SKM-1 (cell line): ENCODE results near the gene WNT16.
"Not testable (repeated sequence)": the region's sequence is repeated elsewhere in the genome, so short reads cannot be mapped to it uniquely, and the experiment has no call there.

Experiments
- DNase-seq: peaks from one replicate; lab custom pipeline; 2025; ENCODE audit not compliant: unreplicated experiment; lab: John Stamatoyannopoulos, UW

The WNT16 gene

GRCh38 chr7:121305109-121305508, 23.7 kb upstream of the WNT16 start:
- no peak for DNase-seq

DNA sequence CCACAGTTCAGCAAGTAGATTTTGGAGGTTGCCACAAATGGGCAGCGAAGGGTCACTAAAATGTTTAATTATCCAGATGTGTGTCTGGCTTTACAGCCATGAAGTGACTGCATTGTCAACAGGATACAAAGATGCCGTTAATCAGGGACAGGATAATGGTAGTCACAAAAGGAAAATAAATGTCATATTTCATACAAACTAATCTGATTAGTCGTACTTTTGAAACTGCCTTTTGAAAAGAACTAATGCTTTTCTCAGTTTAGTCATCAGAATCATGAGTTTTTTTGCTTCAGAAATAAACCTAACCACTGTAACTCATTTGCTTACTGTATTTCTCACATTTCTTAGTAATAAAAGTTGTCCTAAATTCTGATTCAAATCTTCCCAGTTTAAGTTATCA, 22.2 kb upstream of the WNT16 start:
- no peak for DNase-seq

DNA sequence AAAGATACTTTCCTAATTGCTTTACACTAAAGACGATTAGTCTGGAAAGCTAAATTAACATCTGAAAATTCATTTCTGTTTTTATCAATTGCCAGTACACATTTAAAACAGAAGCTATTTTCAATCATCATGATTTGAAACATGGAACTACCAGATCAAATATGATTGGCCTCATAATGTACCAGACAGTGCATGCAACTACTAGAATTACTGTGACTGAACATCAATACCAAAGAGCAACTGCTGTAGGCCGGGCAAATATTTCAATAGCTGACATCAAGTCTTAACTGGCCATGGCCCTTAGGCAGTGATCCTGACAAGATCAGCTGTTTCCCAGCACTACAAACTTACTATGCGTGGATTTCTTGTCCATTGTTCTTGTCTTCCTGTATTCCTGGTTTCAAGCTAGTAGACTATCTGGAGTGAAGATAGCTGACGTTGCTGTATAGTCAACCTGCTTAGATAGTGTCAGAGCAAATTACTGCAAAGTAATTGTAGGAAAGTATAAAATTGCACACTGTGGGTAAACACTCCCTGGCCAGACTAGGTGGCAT, 21.7 kb upstream of the WNT16 start:
- DNase-seq = no peak

DNA sequence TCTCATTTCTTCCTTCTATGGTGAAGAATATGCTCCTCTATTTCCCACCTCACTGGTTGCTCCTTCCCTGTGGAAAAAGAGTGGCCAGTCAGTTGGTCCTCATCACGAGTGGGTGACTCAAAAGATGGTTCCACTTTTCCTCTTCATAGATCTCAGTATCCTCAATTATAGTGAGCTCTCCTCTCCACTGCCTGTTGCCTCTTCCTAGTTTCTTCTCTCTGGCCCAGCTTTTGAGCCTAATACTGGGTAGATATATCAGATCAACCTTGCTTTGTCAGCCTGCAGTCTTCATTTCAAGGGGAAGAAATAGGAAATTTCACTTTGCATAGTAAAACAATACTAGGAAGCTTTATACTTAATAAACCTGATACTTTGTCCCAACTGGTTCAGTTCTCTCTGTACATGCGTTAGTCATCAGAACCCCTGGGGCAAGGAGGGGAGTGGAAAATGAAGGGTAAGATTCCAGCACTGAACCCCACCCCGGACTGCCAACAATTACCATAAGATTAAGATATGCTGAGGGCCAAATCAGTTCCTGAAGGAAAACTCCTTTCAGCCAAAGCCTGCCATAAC, 15.5 kb upstream of the WNT16 start:
- no peak for DNase-seq

- no peak for DNase-seq
Observed at GRCh38 chr7:121313793-121314676, 14.8 kb upstream of the WNT16 start.

- not testable (repeated sequence) for DNase-seq
Observed at GRCh38 chr7:121315170-121315569, 13.6 kb upstream of the WNT16 start.

- no peak for DNase-seq
Observed at GRCh38 chr7:121322460-121322859, 6.3 kb upstream of the WNT16 start.

GRCh38 chr7:121323515-121324302, 5.1 kb upstream of the WNT16 start:
- no peak for DNase-seq

DNA sequence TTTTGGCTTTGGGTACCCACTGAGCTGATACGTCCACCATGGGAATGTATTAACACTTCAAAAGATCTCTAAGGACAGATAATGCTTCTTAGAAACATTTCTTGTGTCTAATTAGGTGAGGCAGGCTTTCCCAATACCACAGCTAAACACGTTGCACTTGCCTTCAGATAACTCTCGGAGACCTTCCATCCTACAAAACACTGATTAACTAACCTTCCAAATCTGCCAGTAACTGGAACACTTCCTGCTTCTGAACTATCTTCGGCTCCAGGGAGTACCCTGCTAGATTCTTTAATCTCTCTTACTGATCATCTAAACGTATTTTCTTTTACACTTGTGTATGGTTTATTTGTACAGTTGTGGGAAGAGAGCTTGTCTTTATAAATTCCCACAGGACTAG, 1.1 kb upstream of the WNT16 start:
- no peak for DNase-seq

- DNase-seq = no peak
Observed at GRCh38 chr7:121329191-121330052, 622 bp downstream of the WNT16 start.

DNA sequence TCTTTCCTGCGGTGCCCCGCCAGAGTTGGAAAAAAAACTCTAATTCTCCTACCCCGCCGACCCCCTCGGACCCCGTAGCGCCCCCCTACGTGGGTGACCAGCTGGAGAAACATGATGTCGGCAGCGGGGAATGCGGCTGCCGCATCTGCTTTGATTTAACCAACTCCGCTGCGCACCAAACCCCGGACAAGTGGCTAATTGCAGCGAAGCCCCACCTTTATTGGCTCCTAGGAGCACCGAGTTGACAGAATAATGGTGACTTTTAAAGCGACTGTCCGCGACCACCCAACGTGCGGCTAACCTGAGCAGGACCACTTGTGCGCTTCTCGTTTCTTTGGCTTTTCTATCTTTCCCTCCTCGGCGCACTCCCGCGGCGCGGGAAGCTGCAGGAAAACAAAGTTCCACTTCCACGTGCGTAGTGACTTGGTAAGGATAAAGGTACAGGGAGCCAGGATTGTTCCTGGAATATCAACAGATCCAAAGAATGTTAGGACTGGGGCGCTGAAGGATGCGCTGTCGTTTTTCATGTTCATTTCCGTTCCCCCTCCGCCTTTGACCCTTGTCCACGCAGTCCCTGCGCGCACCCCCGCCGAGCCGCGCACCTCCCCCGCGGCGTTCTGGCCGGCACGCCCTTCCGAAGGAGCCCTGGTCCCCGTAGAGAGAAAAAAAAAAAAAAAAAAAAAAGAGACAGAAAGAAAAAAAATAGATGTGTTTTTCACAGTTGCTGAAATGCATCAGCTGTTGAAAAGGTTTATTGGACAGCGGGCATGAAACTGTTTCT, 1.4 kb downstream of the WNT16 start:
- no peak for DNase-seq

DNA sequence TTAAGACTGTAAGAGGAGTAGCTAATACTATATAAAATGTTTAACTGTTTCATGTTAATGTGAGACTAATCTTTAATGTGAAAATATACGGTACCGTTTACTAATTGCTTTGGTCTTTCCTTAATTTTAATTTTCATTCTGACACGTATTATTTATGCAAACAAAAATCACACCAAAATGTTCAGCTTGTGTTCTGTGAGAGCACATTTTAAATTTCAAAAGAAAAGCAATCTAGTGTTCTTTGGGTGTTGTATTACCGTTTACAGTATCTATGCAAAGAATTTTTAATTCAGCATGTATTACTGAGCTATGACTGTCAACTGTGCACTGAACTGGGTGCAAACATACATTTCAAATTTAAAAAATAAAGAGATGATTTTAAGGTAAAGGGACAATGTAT, 2.2 kb downstream of the WNT16 start:
- DNase-seq = no peak

DNA sequence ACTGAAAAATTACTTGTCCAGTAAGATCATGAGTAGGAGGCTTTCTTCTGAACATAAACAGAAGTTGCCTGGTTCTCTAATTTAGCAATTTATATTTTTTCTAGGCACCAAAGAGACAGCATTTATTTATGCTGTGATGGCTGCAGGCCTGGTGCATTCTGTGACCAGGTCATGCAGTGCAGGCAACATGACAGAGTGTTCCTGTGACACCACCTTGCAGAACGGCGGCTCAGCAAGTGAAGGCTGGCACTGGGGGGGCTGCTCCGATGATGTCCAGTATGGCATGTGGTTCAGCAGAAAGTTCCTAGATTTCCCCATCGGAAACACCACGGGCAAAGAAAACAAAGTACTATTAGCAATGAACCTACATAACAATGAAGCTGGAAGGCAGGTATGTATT, 2.8 kb downstream of the WNT16 start:
- DNase-seq = no peak

- DNase-seq = no peak
Observed at GRCh38 chr7:121334376-121334775, 5.6 kb downstream of the WNT16 start.

- no peak for DNase-seq
Observed at GRCh38 chr7:121334875-121335648, 6.3 kb downstream of the WNT16 start.

- DNase-seq = no peak
Observed at GRCh38 chr7:121336579-121336978, 7.8 kb downstream of the WNT16 start.

DNA sequence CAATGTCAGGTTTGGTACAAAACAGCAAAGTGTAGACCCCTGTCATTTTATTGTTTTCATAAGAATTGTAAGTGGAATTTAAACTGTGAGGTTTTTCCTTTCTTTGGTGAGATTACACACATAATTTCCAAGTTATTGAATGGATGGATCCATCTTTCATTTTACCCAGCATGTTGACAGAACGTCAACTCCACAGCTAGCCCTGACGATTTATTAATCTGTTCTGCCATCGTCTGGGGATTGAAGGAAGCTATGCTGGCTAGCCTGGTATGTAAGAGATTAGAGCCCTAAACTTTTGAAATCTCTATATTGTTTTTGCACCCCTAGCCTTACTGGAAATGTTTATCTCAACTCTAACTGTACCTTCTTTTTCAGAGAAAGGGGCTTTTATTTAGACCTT, 8.6 kb downstream of the WNT16 start:
- DNase-seq = no peak

- no peak for DNase-seq
Observed at GRCh38 chr7:121339082-121339481, 10.3 kb downstream of the WNT16 start.

DNA sequence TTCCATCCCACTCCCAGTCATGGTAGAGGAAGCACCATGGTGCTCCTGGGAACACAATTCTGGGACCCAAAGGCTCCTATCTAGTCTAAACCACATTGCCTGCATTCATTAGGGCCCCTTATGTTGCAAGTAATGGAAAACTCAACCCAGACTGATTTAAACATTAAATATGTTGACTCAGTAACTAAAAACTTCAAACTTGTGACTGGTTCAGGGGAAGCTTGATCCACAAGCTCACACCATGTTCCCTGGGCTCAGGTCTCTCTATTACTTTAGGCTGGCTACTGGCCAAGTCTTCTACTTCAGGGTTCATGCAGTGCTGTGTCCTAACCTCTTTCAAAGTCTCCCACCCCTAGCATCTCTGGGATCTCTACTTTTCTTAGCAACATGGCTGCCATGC, 13.1 kb downstream of the WNT16 start:
- DNase-seq = no peak
